ENCODE data around the gene STK11IP. TPM values are rescaled to one million over a fixed set of nuclear protein-coding genes. Genes with fewer than 3 reads are reported as not detected.
A peak's percentile ranks its signal among the peaks of the same experiment; 100 is the strongest.

Gene STK11IP
- total and polyA plus RNA-seq, 9 of the 15 experiments (the other 6 are each of a cell fraction or from before 2014, with no cell fraction given) = 0.52 to 21.7 (median 5.6) TPM

DNA sequence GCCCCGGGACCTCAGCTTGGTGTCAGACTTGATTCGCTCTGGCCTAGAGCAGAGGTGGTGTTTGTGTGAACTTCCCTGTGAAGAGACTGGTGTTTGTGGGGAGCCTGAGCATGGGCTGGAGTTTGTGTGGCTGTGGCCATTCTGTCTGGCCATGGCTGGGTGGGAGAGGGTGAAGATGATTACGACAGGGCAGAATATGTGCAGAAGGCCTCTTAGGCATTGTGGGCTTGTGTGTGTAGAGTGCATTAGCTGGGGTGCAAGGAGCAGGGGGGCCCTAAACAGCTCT is 36.8 kb upstream of the STK11IP start:
- no peak overlapping the region for H2AFZ ChIP-seq (ENCODE audit: low read depth, low read length)
- no peaks in the 10 kb centered on the region for H3K79me2 ChIP-seq (ENCODE audit: control insufficient read depth, insufficient read depth, low read length)
- no peaks in the 10 kb centered on the region for H4K20me1 ChIP-seq (replicated peaks; ENCODE audit: control insufficient read depth, insufficient read depth, low read length)
- ChIA-PET CTCF (ENCODE audit: low intra/inter-chr PET ratio) (no interaction called here), POLR2A (interaction anchor here (0.6 to 3.6 kb wide), 2 partner anchors 9 to 189 kb away, joined by 3 to 16 read pairs; no protein-coding TSS in a partner anchor)
- H3K4me1 ChIP-seq (replicated peaks in 1 of 2; ENCODE audit: control insufficient read depth in 2 of 2, insufficient read depth in 2 of 2, low read length in 2 of 2) = peaks cover 2 to 44% of the 10 kb centered on the region in 2 experiments; a peak in 3 of 5 replicates
- H3K9ac ChIP-seq (ENCODE audit: insufficient read depth in 1 of 2, low read depth in 2 of 2, low read length in 2 of 2) = no peak overlapping the region
- no peak for FAIRE-seq
- H3K27ac ChIP-seq (ENCODE audit: extremely low read depth, low read depth, low read length) = no peak overlapping the region
- no peak for DNase-seq (ENCODE audit: extremely low read depth in 1 of 4, low spot score in 3 of 4)
- H3K36me3 ChIP-seq (ENCODE audit: control insufficient read depth, insufficient read depth, low read length) = no peaks in the 10 kb centered on the region
- no peaks in the 10 kb centered on the region for H3K9me1 ChIP-seq (ENCODE audit: control insufficient read depth, insufficient read depth, low read length)
- H3K27me3 ChIP-seq (ENCODE audit: control insufficient read depth in 2 of 2, insufficient read depth in 2 of 2, low read length in 2 of 2) = peaks cover 0 to 8% of the 10 kb centered on the region in 2 experiments; a peak in 3 of 5 replicates
- in situ Hi-C loops (cut with MboI) (no loop called here), intact Hi-C loops (cut with micrococcal nuclease) (loop anchor here (5.0 kb wide), 1 partner anchor 36 kb away; the partner anchor contains the start of gene STK11IP)
- no peak overlapping the region for H3K4me2 ChIP-seq (ENCODE audit: insufficient read depth, low read length)
- no peaks in the 10 kb centered on the region for H3K9me3 ChIP-seq (replicated peaks; ENCODE audit: control insufficient read depth, insufficient read depth, low read depth, low read length)
- peak; percentile 8 for ATAC-seq
- WGBS (ENCODE audit: insufficient coverage, low coverage, missing lambda C conversion rate) = 40% methylated on average over 3 of the region's 3 CpGs
- TF ChIP-seq FOXM1 (IDR thresholded peaks at IDR 0.05; ENCODE audit: low read depth) = no peak
- no peak for TF ChIP-seq FOXM1 (CRISPR knock-in tag; IDR thresholded peaks at IDR 0.05; ENCODE audit: low read depth)
- no peak for TF ChIP-seq PKNOX1 (IDR thresholded peaks at IDR 0.05)
- no peak for TF ChIP-seq PCBP2 (IDR thresholded peaks at IDR 0.05; ENCODE audit: low read depth, low read length, poor library complexity, severe bottlenecking)
- TF ChIP-seq, protein P1, sequence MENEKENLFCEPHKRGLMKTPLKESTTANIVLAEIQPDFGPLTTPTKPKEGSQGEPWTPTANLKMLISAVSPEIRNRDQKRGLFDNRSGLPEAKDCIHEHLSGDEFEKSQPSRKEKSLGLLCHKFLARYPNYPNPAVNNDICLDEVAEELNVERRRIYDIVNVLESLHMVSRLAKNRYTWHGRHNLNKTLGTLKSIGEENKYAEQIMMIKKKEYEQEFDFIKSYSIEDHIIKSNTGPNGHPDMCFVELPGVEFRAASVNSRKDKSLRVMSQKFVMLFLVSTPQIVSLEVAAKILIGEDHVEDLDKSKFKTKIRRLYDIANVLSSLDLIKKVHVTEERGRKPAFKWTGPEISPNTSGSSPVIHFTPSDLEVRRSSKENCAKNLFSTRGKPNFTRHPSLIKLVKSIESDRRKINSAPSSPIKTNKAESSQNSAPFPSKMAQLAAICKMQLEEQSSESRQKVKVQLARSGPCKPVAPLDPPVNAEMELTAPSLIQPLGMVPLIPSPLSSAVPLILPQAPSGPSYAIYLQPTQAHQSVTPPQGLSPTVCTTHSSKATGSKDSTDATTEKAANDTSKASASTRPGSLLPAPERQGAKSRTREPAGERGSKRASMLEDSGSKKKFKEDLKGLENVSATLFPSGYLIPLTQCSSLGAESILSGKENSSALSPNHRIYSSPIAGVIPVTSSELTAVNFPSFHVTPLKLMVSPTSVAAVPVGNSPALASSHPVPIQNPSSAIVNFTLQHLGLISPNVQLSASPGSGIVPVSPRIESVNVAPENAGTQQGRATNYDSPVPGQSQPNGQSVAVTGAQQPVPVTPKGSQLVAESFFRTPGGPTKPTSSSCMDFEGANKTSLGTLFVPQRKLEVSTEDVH (IDR thresholded peaks at IDR 0.05; ENCODE audit: low read depth, partially characterized antibody) = no peak
- no peak for TF ChIP-seq ETV6 (IDR thresholded peaks at IDR 0.05; ENCODE audit: borderline replicate concordance in 1 of 2, low read depth in 2 of 2, low read length in 1 of 2)
- TF ChIP-seq ETV6 (CRISPR knock-in tag; IDR thresholded peaks at IDR 0.05; ENCODE audit: borderline replicate concordance) = no peak
- no peak for TF ChIP-seq GATA2 (CRISPR knock-in tag; IDR thresholded peaks at IDR 0.05)
- no peak for TF ChIP-seq NFE2 (IDR thresholded peaks at IDR 0.05; ENCODE audit: low read depth)
- TF ChIP-seq ZNF830 (CRISPR knock-in tag; IDR thresholded peaks at IDR 0.05) = no peak
- no peak for TF ChIP-seq CBX5 (IDR thresholded peaks at IDR 0.05; ENCODE audit: borderline replicate concordance, low read depth)
- TF ChIP-seq BRD9 (IDR thresholded peaks at IDR 0.05; ENCODE audit: low read depth, partially characterized antibody) = no peak
- no peak for TF ChIP-seq NR2F6 (CRISPR knock-in tag; IDR thresholded peaks at IDR 0.05)
- TF ChIP-seq, protein P2, sequence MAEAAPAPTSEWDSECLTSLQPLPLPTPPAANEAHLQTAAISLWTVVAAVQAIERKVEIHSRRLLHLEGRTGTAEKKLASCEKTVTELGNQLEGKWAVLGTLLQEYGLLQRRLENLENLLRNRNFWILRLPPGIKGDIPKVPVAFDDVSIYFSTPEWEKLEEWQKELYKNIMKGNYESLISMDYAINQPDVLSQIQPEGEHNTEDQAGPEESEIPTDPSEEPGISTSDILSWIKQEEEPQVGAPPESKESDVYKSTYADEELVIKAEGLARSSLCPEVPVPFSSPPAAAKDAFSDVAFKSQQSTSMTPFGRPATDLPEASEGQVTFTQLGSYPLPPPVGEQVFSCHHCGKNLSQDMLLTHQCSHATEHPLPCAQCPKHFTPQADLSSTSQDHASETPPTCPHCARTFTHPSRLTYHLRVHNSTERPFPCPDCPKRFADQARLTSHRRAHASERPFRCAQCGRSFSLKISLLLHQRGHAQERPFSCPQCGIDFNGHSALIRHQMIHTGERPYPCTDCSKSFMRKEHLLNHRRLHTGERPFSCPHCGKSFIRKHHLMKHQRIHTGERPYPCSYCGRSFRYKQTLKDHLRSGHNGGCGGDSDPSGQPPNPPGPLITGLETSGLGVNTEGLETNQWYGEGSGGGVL (CRISPR knock-in tag; IDR thresholded peaks at IDR 0.05) = no peak
- TF ChIP-seq ZBTB43 (CRISPR knock-in tag; IDR thresholded peaks at IDR 0.05) = no peak
- BruUV-seq (replicated peaks) = no TSS peak
- H3K4me3 ChIP-seq = no peak overlapping the region

Measured in K562 (cell line).